DOHH2 (cell line): ENCODE measurements around the gene SLC35F1.

ENCODE experiments used
- H3F3A ChIP-seq: fragments of 200-600 bp; sonication (generic), shearing (Covaris generic); 2 replicates; pipeline ENCODE4 v1.6.0; 2016; ENCODE audit warnings: antibody characterized with exemption, mild to moderate bottlenecking; ENCODE audit not compliant: control insufficient read depth, insufficient read depth
- H3K27ac ChIP-seq: fragments of 200-600 bp; sonication (generic); 2 replicates; pipeline ENCODE4 v1.5.1; 2014; ENCODE audit warnings: low read depth, mild to moderate bottlenecking, low read length, moderate library complexity
- H3K27me3 ChIP-seq: fragments of 200-600 bp; sonication (generic); 2 replicates; pipeline ENCODE4 v1.6.1; 2014; ENCODE audit warnings: mild to moderate bottlenecking, low read length, mixed read lengths; ENCODE audit not compliant: control insufficient read depth
- H3K36me3 ChIP-seq: fragments of 200-600 bp; sonication (generic); 2 replicates; pipeline ENCODE4 v1.6.1; 2014; ENCODE audit warnings: mild to moderate bottlenecking, low read length, moderate library complexity, mixed read lengths; ENCODE audit not compliant: control insufficient read depth
- H3K4me1 ChIP-seq: fragments of 200-600 bp; sonication (generic); 2 replicates; pipeline ENCODE4 v1.6.1; 2014; ENCODE audit warnings: mild to moderate bottlenecking, low read length, mixed read lengths; ENCODE audit not compliant: control insufficient read depth
- H3K4me2 ChIP-seq: fragments of 200-600 bp; sonication (generic); 2 replicates; pipeline ENCODE4 v1.6.0; 2014; ENCODE audit warnings: mild to moderate bottlenecking, low read length, moderate library complexity
- H3K4me3 ChIP-seq: fragments of 200-600 bp; sonication (generic); 2 replicates; pipeline ENCODE4 v1.5.1; 2014; ENCODE audit warnings: mild to moderate bottlenecking, low read length, mixed read lengths
- H3K79me2 ChIP-seq: fragments of 200-600 bp; sonication (generic); 2 replicates; pipeline ENCODE4 v1.6.1; 2014; ENCODE audit warnings: mild to moderate bottlenecking, low read length, mixed read lengths; ENCODE audit not compliant: control insufficient read depth
- H3K9me2 ChIP-seq: fragments of 200-600 bp; sonication (generic); replicated peaks from 2 replicates; pipeline ENCODE4 v1.6.1; 2014; ENCODE audit warnings: mild to moderate bottlenecking, low read length, mixed read lengths; ENCODE audit not compliant: control insufficient read depth
- H3K9me3 ChIP-seq: fragments of 200-600 bp; sonication (generic); 2 replicates; pipeline ENCODE4 v1.6.1; 2014; ENCODE audit warnings: antibody characterized with exemption, low read length, mixed read lengths; ENCODE audit not compliant: control insufficient read depth, insufficient read depth
- H4K20me1 ChIP-seq: fragments of 200-600 bp; sonication (generic); 2 replicates; pipeline ENCODE4 v1.6.0; 2014; ENCODE audit warnings: low read depth, mild to moderate bottlenecking, antibody characterized with exemption, low read length, moderate library complexity; ENCODE audit not compliant: control insufficient read depth, insufficient read depth
- EZH2phosphoT487 ChIP-seq: fragments of 200-600 bp; sonication (generic); IDR thresholded peaks from 2 replicates; pipeline ENCODE4 v1.6.1; 2017; ENCODE audit warnings: borderline replicate concordance, mild to moderate bottlenecking, antibody characterized with exemption, low read length, moderate library complexity, mixed read lengths
- TF ChIP-seq, protein P1 (sequence below): fragments of 200-600 bp; sonication (generic); IDR thresholded peaks from one replicate; pipeline ENCODE4 v1.5.1; 2014; ENCODE audit warnings: antibody characterized with exemption, mild to moderate bottlenecking, low read depth, low read length; ENCODE audit not compliant: poor library complexity, severe bottlenecking

SLC35F1 gene

DNA sequence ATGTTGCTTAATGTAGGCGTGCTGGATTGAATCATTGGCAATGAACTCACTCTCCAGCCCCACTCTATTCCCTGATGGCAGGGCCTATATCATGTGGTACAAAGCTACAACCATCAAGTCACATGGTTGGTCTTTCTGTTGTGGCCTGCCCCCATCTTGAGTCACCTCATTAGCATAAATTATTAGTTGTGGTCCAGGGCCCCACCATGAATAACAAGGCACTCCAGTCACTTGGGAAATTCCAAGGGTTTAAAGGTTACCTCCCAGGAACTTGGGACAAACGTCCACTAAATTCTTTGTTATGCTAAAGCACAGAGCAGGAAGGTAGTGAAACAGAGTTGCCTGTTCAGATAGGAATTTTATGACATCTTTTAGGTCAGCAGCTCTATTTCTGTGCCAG lies 193.7 kb downstream of the SLC35F1 start:
- H3K4me1 ChIP-seq = no peaks in the 10 kb centered on the region

DNA sequence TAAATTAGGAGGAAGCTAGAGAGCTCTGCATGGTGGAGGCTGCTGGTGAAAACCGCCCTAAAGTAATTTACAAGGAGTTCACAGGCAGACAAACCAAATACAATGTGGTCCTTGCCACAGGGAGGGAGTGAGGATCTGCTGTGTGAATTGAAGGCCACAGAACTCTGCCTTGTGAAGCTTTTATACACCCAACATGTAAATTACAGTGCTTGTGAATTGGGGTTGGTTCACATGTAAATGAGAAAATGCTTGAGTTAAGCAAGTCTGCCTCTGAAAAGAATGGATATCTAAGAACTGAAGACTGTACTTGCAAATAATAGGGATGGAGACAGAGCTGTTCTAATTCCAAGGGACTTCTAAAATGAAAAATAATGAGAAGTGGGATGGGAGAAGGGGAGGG lies 194.2 kb downstream of the SLC35F1 start:
- Histone ChIP-seq H3K27ac (no peak overlapping the region), H3F3A (no peaks in the 10 kb centered on the region), H3K27me3 (no peaks in the 10 kb centered on the region), H3K4me1 (no peaks in the 10 kb centered on the region), H3K9me3 (no peaks in the 10 kb centered on the region), H3K9me2 (no peaks in the 10 kb centered on the region; the same call in 1 of the 2 replicates), H4K20me1 (no peaks in the 10 kb centered on the region), H3K4me3 (no peak overlapping the region), H3K79me2 (no peaks in the 10 kb centered on the region), H3K36me3 (no peaks in the 10 kb centered on the region), H3K4me2 (no peak overlapping the region)
- no peak for TF ChIP-seq EZH2phosphoT487
- TF ChIP-seq, protein P1, sequence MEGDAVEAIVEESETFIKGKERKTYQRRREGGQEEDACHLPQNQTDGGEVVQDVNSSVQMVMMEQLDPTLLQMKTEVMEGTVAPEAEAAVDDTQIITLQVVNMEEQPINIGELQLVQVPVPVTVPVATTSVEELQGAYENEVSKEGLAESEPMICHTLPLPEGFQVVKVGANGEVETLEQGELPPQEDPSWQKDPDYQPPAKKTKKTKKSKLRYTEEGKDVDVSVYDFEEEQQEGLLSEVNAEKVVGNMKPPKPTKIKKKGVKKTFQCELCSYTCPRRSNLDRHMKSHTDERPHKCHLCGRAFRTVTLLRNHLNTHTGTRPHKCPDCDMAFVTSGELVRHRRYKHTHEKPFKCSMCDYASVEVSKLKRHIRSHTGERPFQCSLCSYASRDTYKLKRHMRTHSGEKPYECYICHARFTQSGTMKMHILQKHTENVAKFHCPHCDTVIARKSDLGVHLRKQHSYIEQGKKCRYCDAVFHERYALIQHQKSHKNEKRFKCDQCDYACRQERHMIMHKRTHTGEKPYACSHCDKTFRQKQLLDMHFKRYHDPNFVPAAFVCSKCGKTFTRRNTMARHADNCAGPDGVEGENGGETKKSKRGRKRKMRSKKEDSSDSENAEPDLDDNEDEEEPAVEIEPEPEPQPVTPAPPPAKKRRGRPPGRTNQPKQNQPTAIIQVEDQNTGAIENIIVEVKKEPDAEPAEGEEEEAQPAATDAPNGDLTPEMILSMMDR = no peak

More for the DNA sequence above, 193.7 kb downstream of the SLC35F1 start:
- H3K4me3 ChIP-seq = no peak overlapping the region
- H4K20me1 ChIP-seq = no peaks in the 10 kb centered on the region
- no peaks in the 10 kb centered on the region for H3K79me2 ChIP-seq
- H3K4me2 ChIP-seq = no peak overlapping the region
- H3K9me3 ChIP-seq = no peaks in the 10 kb centered on the region
- H3K27me3 ChIP-seq = no peaks in the 10 kb centered on the region
- no peak overlapping the region for H3K27ac ChIP-seq
- H3F3A ChIP-seq = no peaks in the 10 kb centered on the region
- no peaks in the 10 kb centered on the region for H3K36me3 ChIP-seq
- no peaks in the 10 kb centered on the region; the same call in 1 of the 2 replicates for H3K9me2 ChIP-seq
- TF ChIP-seq, protein P1 = no peak
- no peak for TF ChIP-seq EZH2phosphoT487

GRCh38 chr6:118101831-118102345 lies 194.8 kb downstream of the SLC35F1 start:
- Histone ChIP-seq H3K9me3 (no peaks in the 10 kb centered on the region), H3K27me3 (no peaks in the 10 kb centered on the region), H3K36me3 (no peaks in the 10 kb centered on the region), H3K79me2 (no peaks in the 10 kb centered on the region), H3K4me1 (no peaks in the 10 kb centered on the region), H4K20me1 (no peaks in the 10 kb centered on the region), H3K4me3 (no peak overlapping the region), H3K9me2 (no peaks in the 10 kb centered on the region; the same call in 1 of the 2 replicates), H3K4me2 (no peak overlapping the region), H3K27ac (no peak overlapping the region), H3F3A (no peaks in the 10 kb centered on the region)
- TF ChIP-seq EZH2phosphoT487 = no peak
- TF ChIP-seq, protein P1 = no peak
